GM19324 (cell line): ENCODE measurements around the gene DDX18.
"Not testable (repeated sequence)": the region's sequence is repeated elsewhere in the genome, so short reads cannot be mapped to it uniquely, and the experiment has no call there.

ENCODE experiments used
- ATAC-seq: cut with Tn5 transposase; IDR thresholded peaks from one replicate; pipeline ENCODE4 v1.9.1; 2021; ENCODE audit warnings: mild to moderate bottlenecking, moderate library complexity; ENCODE audit not compliant: unreplicated experiment, low FRiP score

Gene DDX18

GRCh38 chr2:117814417-117815264 is at the start of gene DDX18:
Gene DDX18, plus strand, starts transcription at chr2:117814691. Its CDS starts 87 bp downstream, at chr2:117814778.
- ATAC-seq: peak; percentile 98

GRCh38 chr2:117770730-117771129 is 43.8 kb upstream of the DDX18 start:
- no peak for ATAC-seq

GRCh38 chr2:117771969-117772630 is 42.4 kb upstream of the DDX18 start:
- ATAC-seq: no peak

GRCh38 chr2:117774716-117775115 is 39.8 kb upstream of the DDX18 start:
- no peak for ATAC-seq

GRCh38 chr2:117775703-117776219 is 38.7 kb upstream of the DDX18 start:
- ATAC-seq: no peak

- no peak for ATAC-seq
Observed at GRCh38 chr2:117776888-117777287, 37.6 kb upstream of the DDX18 start.

GRCh38 chr2:117785740-117786139 is 28.8 kb upstream of the DDX18 start:
- ATAC-seq: no peak

GRCh38 chr2:117786520-117786919 is 28.0 kb upstream of the DDX18 start:
- no peak for ATAC-seq

- ATAC-seq: no peak
Observed at GRCh38 chr2:117789505-117789904, 25.0 kb upstream of the DDX18 start.

- ATAC-seq: no peak
Observed at GRCh38 chr2:117794668-117795067, 19.8 kb upstream of the DDX18 start.

GRCh38 chr2:117801826-117802225 is 12.7 kb upstream of the DDX18 start:
- ATAC-seq: no peak

GRCh38 chr2:117803644-117804325 is 10.7 kb upstream of the DDX18 start:
- ATAC-seq: not testable (repeated sequence)

- no peak for ATAC-seq
Observed at GRCh38 chr2:117812443-117812842, 2.0 kb upstream of the DDX18 start.

GRCh38 chr2:117815946-117816345 is 1.5 kb downstream of the DDX18 start:
- ATAC-seq: no peak

- no peak for ATAC-seq
Observed at GRCh38 chr2:117818921-117819320, 4.4 kb downstream of the DDX18 start.

GRCh38 chr2:117820444-117820843 is 6.0 kb downstream of the DDX18 start:
- ATAC-seq: no peak

- no peak for ATAC-seq
Observed at GRCh38 chr2:117825437-117825836, 10.9 kb downstream of the DDX18 start.

GRCh38 chr2:117827464-117827863 is 13.0 kb downstream of the DDX18 start:
- not testable (repeated sequence) for ATAC-seq

- no peak for ATAC-seq
Observed at GRCh38 chr2:117828870-117829269, 14.4 kb downstream of the DDX18 start.

GRCh38 chr2:117832332-117832731 is 17.8 kb downstream of the DDX18 start:
- no peak for ATAC-seq
